ENCODE measurements around the gene DDX31.

DDX31 gene

GRCh38 chr9:132584601-132585560 lies 84.9 kb downstream of the DDX31 start:
- TF ChIP-seq POLR2AphosphoS5 (IDR thresholded peaks at IDR 0.05; ENCODE audit: low read depth, low read length), result no peak
- TF ChIP-seq TAF1 (IDR thresholded peaks at IDR 0.05; ENCODE audit: borderline replicate concordance, insufficient read depth, low read length), result no peak
- no peak for TF ChIP-seq SIN3A (IDR thresholded peaks at IDR 0.05; ENCODE audit: borderline replicate concordance, insufficient read depth, low read length)
- TF ChIP-seq FOXP2 (optimal IDR thresholded peaks at IDR 0.05; ENCODE audit: borderline replicate concordance, extremely low read depth, extremely low read length, insufficient read depth), result no peak
- no peak for TF ChIP-seq REST (IDR thresholded peaks at IDR 0.05; ENCODE audit: insufficient read depth in 1 of 2, low read depth in 2 of 2, low read length in 2 of 2)

- TF ChIP-seq POLR2AphosphoS5 (IDR thresholded peaks at IDR 0.05; ENCODE audit: low read depth, low read length) (no peak), REST (IDR thresholded peaks at IDR 0.05; ENCODE audit: insufficient read depth in 1 of 2, low read depth in 2 of 2, low read length in 2 of 2) (peak; percentile 13 to 47; a peak in 1 of 4 replicates)
Measured at GRCh38 chr9:132583584-132584304, 86.0 kb downstream of the DDX31 start.

- no peak for TF ChIP-seq SIN3A (IDR thresholded peaks at IDR 0.05; ENCODE audit: borderline replicate concordance, insufficient read depth, low read length)
- TF ChIP-seq FOXP2 (optimal IDR thresholded peaks at IDR 0.05; ENCODE audit: borderline replicate concordance, extremely low read depth, extremely low read length, insufficient read depth), result no peak
- no peak for TF ChIP-seq TAF1 (IDR thresholded peaks at IDR 0.05; ENCODE audit: borderline replicate concordance, insufficient read depth, low read length)
- no peak for TF ChIP-seq POLR2AphosphoS5 (IDR thresholded peaks at IDR 0.05; ENCODE audit: low read depth, low read length)
Measured at GRCh38 chr9:132582786-132583583, 86.8 kb downstream of the DDX31 start.

- TF ChIP-seq REST (IDR thresholded peaks at IDR 0.05; ENCODE audit: insufficient read depth in 1 of 2, low read depth in 2 of 2, low read length in 2 of 2) (no peak), POLR2AphosphoS5 (IDR thresholded peaks at IDR 0.05; ENCODE audit: low read depth, low read length) (no peak), TAF1 (IDR thresholded peaks at IDR 0.05; ENCODE audit: borderline replicate concordance, insufficient read depth, low read length) (no peak), SIN3A (IDR thresholded peaks at IDR 0.05; ENCODE audit: borderline replicate concordance, insufficient read depth, low read length) (no peak), FOXP2 (optimal IDR thresholded peaks at IDR 0.05; ENCODE audit: borderline replicate concordance, extremely low read depth, extremely low read length, insufficient read depth) (no peak)
Measured at GRCh38 chr9:132582276-132582785, 87.5 kb downstream of the DDX31 start, which contains the start of gene BARHL1. Gene BARHL1 (plus strand): TSS chr9:132582606. CDS start chr9:132582798, 192 bp downstream.

GRCh38 chr9:132579427-132579798 lies 90.4 kb downstream of the DDX31 start:
- TF ChIP-seq SIN3A (IDR thresholded peaks at IDR 0.05; ENCODE audit: borderline replicate concordance, insufficient read depth, low read length) (no peak), POLR2AphosphoS5 (IDR thresholded peaks at IDR 0.05; ENCODE audit: low read depth, low read length) (no peak), REST (IDR thresholded peaks at IDR 0.05; ENCODE audit: insufficient read depth in 1 of 2, low read depth in 2 of 2, low read length in 2 of 2) (no peak), FOXP2 (optimal IDR thresholded peaks at IDR 0.05; ENCODE audit: borderline replicate concordance, extremely low read depth, extremely low read length, insufficient read depth) (no peak), TAF1 (IDR thresholded peaks at IDR 0.05; ENCODE audit: borderline replicate concordance, insufficient read depth, low read length) (no peak)
